Measurements from ENCODE around the gene CLBA1.
"Not testable (repeated sequence)": the region's sequence is repeated elsewhere in the genome, so short reads cannot be mapped to it uniquely, and the experiment has no call there.

DNA sequence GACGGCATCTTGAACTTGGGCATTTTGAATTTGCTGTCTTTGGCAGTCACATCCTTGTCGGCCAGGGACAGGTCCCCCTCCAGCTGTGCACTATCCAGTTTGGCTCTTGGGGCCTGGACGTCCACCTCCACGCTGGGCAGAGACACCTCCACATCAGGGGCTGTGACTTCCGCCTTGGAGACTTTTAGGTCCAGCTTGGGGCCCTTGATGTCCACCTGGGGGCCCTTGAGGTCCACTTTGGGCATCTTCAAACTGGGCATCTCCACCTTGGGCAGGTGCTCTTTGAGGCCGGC lies 41.6 kb upstream of the CLBA1 start:
- TF ChIP-seq EZH2 (IDR thresholded peaks at IDR 0.05; ENCODE audit: borderline replicate concordance, insufficient read depth, low read depth, low read length, poor library complexity, severe bottlenecking); CTCF (IDR thresholded peaks at IDR 0.05): not testable (repeated sequence)

Measured in B cell (primary cell).